Measurements from ENCODE around the gene FRYL.

GRCh38 chr4:48470137-48470536 is 309.9 kb downstream of the FRYL start:
- TF ChIP-seq TAF1 (IDR thresholded peaks at IDR 0.05; ENCODE audit: borderline replicate concordance, low read depth, low read length) (no peak), POLR2A (IDR thresholded peaks at IDR 0.05; ENCODE audit: low read depth, low read length) (no peak), POLR2AphosphoS5 (IDR thresholded peaks at IDR 0.05; ENCODE audit: low read depth, low read length) (no peak)
